Left renal cortex interstitium (tissue), 4 donors: ENCODE measurements around the gene GARNL3. TPM values are rescaled to one million over a fixed set of nuclear protein-coding genes. Genes with fewer than 3 reads are reported as not detected.

Experiments
- DNase-seq, 4 donors: peaks; one replicate each; pipeline ENCODE4 v3.0.0-alpha.2; 2013; ENCODE audit warnings: low read depth in 4 of 4, low spot score in 2 of 4, missing footprints in 1 of 4
- polyA plus RNA-seq, 4 donors: library from polyadenylated mRNA; unstranded; fragments of 120-200 nt; gene quantifications; one replicate each; pipeline ENCODE4 v1.2.1, GENCODE V29; 2013; ENCODE audit not compliant: insufficient read length in 4 of 4

Gene GARNL3
- polyA plus RNA-seq, 4 donors: 12.9 to 19.8 (median 16.7) TPM

- DNase-seq: no peak
Observed at GRCh38 chr9:127422787-127423186, 158.2 kb downstream of the GARNL3 start.

- DNase-seq: peak in 1 of 4 donors; percentile 27
Observed at GRCh38 chr9:127423476-127423933, 158.9 kb downstream of the GARNL3 start.

DNA sequence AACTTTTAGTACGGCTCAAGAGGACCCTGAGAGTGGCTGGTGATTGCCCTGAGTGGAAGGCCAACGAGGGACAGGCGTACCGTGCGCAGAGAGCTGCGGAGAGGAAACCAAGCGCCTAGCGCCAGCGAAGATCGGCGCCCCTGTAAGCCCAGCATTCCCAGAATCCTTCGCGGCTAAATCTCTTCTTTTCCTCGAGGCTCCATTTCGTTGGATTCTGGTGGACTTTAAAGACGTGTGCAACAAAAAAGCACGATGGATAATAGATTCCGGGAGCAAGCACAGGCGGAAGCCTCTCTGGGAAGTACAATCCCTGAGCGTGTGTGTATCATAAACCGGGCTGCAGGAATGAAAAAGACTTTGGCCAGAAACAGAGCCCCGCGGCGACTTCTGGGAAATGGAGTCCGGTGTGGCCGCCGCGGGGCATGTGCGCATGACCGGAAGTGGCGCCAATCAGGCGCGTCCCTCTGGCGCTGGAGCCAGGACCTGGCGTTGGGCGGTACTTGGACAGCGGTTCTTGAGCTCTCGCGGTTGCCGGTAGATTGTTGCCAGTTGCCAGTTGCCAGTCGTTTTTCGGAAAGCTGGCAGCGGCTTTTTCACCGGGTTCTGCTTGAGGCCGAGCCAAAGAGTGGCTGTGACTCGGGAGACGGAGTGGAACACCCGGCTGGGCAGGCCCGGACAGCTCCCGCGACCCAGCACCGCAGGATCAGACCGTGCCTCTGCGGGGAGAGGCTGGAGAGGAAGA lies 159.5 kb downstream of the GARNL3 start, which contains the start of gene ZNF79:
TSS of gene ZNF79 (plus strand) at position 449 of the 742 bp plus-strand sequence. CDS start 406 bp downstream, outside the sequence.
- DNase-seq: peak; percentile 79 to 97 (median 91)

DNA sequence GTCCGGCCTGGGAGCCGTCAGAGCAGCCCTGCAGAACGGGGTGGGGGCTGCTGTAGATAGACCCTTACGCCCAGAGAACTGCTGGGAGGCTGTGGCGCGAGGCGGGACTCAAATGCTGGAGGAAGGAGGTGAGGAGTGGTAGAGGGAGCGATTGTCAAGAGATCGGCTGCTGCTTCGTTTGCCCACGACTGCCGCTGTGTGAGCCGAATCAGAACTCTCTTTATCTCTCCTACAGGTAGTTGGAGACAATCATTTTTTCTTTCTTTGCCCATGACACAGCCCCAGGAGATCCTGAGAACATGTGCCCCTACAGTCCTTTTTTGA lies 160.1 kb downstream of the GARNL3 start:
- DNase-seq: no peak

GRCh38 chr9:127426756-127427155 lies 162.2 kb downstream of the GARNL3 start:
- no peak for DNase-seq

- no peak for DNase-seq
Observed at GRCh38 chr9:127428348-127428747, 163.8 kb downstream of the GARNL3 start.

DNA sequence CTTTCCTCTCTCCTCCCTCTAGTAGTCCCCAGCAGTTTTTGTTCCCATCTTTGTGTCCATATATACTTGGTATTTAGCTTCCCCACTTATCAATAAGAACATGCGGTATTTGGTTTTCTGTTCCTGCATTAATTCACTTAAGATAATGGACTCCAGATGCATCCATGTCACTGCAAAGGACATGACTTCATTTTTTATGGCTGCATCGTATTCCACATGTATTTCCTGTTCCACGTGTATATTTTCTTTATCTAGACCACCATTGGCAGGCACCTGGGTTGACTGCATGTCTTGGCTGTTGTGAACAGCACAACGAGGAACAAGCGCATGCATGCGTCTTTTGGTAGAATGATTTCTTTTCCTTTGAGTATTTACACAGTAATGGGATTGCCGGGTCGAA lies 165.8 kb downstream of the GARNL3 start:
- DNase-seq: no peak

- DNase-seq: no peak
Observed at GRCh38 chr9:127437497-127438264, 173.1 kb downstream of the GARNL3 start.

DNA sequence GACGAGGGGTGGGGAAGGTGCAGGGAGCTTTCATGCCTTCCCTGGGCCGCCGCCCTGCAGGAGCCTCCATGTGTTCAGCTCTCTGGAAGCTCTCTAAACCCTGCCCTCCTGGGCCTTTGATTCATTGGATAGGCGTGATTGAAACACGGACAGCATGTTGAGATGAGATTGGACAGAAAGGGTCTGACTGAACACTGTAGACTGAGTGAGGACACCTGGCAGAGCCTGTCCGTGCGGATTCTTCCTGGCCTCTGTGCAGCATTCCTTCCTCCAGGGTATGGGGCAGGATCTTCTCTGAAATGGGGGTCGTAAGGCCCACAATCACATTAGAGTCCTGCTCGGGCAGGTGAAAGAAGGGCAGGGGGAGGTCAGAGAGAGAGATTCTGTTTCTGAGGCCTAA lies 173.8 kb downstream of the GARNL3 start:
- no peak for DNase-seq

Other genes starting within 250 kb of the GARNL3 start
- 10 to 100 TPM in 2 of 4 donors, 1 to 10 TPM in 2; 6.8 to 15.3 (median 10.1) TPM for gene ANGPTL2, start 142.1 kb upstream of the GARNL3 start, polyA plus RNA-seq
- 10 to 100 TPM; 13.9 to 31.6 (median 22.1) TPM for gene SLC2A8, start 132.4 kb downstream of the GARNL3 start, polyA plus RNA-seq
- 1 to 10 TPM; 7.0 to 7.7 (median 7.1) TPM for gene ZNF79, start 159.6 kb downstream of the GARNL3 start, polyA plus RNA-seq
- gene RPL12, start 186.6 kb downstream of the GARNL3 start, polyA plus RNA-seq: 1,000 to 10,000 TPM; 1,443 to 1,801 (median 1,637) TPM
- 10 to 100 TPM; 14.2 to 26.1 (median 19.1) TPM for gene LRSAM1, start 186.7 kb downstream of the GARNL3 start, polyA plus RNA-seq